Cerebellar cortex (tissue), 1 donor: Measurements from ENCODE around the gene SH2B3.
"Not testable (repeated sequence)": the region's sequence is repeated elsewhere in the genome, so short reads cannot be mapped to it uniquely, and the experiment has no call there.

Experiments used
- DNase-seq: peaks from one replicate; pipeline ENCODE4 v3.0.0-alpha.2; 2015; ENCODE audit warnings: low spot score

The SH2B3 gene

GRCh38 chr12:111458546-111459172 is 52.9 kb downstream of the SH2B3 start:
- no peak for DNase-seq

- DNase-seq, result not testable (repeated sequence)
Observed at GRCh38 chr12:111460111-111460510, 54.4 kb downstream of the SH2B3 start.

- DNase-seq, result no peak
Observed at GRCh38 chr12:111462210-111462769, 56.6 kb downstream of the SH2B3 start.

- DNase-seq, result no peak
Observed at GRCh38 chr12:111467092-111467856, 61.6 kb downstream of the SH2B3 start.

GRCh38 chr12:111467857-111468241 is 62.1 kb downstream of the SH2B3 start:
- DNase-seq, result no peak

GRCh38 chr12:111469401-111469800 is 63.7 kb downstream of the SH2B3 start:
- DNase-seq, result no peak

GRCh38 chr12:111471236-111471635 is 65.5 kb downstream of the SH2B3 start:
- DNase-seq, result no peak

- no peak for DNase-seq
Observed at GRCh38 chr12:111482462-111482861, 76.7 kb downstream of the SH2B3 start.

- no peak for DNase-seq
Observed at GRCh38 chr12:111488271-111488670, 82.5 kb downstream of the SH2B3 start.

GRCh38 chr12:111488798-111489197 is 83.1 kb downstream of the SH2B3 start:
- DNase-seq, result no peak

- not testable (repeated sequence) for DNase-seq
Observed at GRCh38 chr12:111492979-111493378, 87.3 kb downstream of the SH2B3 start.

GRCh38 chr12:111494676-111495075 is 89.0 kb downstream of the SH2B3 start:
- no peak for DNase-seq
